SJCRH30 (cell line): ENCODE data around the gene CCDC88B. TPM values are rescaled to one million over a fixed set of nuclear protein-coding genes. Genes with fewer than 3 reads are reported as not detected.

Experiments
- DNase-seq, 2 experiments: peaks; one replicate each; pipeline ENCODE4 v3.0.0-alpha.2; 2015 to 2020
- H3K27ac ChIP-seq: fragments of 250-450 bp; sonication (Bioruptor Pico); 2 replicates; pipeline ENCODE4 v1.5.1; 2020; ENCODE audit warnings: mild to moderate bottlenecking, moderate library complexity
- H3K27me3 ChIP-seq: fragments of 250-450 bp; sonication (Bioruptor Pico); 2 replicates; pipeline ENCODE4 v1.5.1; 2020; ENCODE audit warnings: mild to moderate bottlenecking, moderate library complexity
- H3K36me3 ChIP-seq: fragments of 250-450 bp; sonication (Bioruptor Pico); 2 replicates; pipeline ENCODE4 v1.5.1; 2020; ENCODE audit warnings: mild to moderate bottlenecking, moderate library complexity
- H3K4me1 ChIP-seq: fragments of 250-450 bp; sonication (Bioruptor Pico); 2 replicates; pipeline ENCODE4 v1.5.1; 2020; ENCODE audit warnings: mild to moderate bottlenecking, moderate library complexity
- H3K4me3 ChIP-seq: fragments of 250-450 bp; sonication (Bioruptor Pico); 2 replicates; pipeline ENCODE4 v1.5.1; 2020; ENCODE audit warnings: mild to moderate bottlenecking, moderate library complexity
- H3K9me3 ChIP-seq: fragments of 250-450 bp; sonication (Bioruptor Pico); replicated peaks from 2 replicates; pipeline ENCODE4 v1.5.1; 2020; ENCODE audit warnings: mild to moderate bottlenecking, moderate library complexity
- total RNA-seq: library from RNA; depleted of rRNA; stranded (reverse); fragments of >200 nt; shearing (Covaris generic); gene quantifications from 2 replicates; pipeline ENCODE4 v1.2.3, GENCODE V29; 2014; rRNA removed

CCDC88B gene
- 0.59 and 0.96 TPM in 2 replicates for total RNA-seq

DNA sequence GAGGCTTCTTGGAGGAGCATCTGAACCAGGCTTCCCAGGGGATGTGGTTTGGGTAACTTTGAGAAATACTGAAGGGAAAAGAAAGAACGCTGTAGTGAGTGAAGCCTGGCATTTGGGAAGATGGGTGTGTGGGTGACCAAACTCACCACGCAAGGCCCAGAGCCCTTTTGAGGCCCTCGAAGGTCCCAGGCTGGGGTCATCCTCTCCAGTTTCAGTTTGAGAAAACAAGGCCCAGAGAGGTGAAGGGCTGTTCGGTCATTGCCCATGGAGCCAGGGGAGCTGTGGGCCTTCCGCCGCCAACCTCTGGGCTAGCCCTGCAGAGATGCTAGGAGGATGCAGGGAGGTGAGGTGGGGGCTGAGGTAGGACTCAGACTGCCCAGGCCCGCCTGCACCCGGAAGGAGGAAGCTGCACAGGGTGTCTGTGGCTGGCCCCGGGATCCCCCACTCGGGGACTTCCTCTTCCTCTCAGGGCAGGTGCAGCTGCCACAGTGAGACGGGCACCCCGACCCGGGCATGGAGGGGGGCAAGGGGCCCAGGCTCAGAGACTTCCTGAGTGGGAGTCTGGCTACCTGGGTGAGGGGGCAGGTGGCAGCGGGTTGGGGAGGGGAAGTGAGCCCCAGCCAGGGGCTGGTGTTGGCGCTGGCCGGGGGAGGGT, at the start of gene CCDC88B:
Gene CCDC88B (plus strand): TSS at position 451 of the 655 bp plus-strand sequence. CDS start 63 bp downstream, at position 514.
- Histone ChIP-seq H3K4me1 (0 out of 2 replicates have a peak, but pooled peaks cover 5% of the 10 kb centered on the region), H3K4me3 (no peak within 1 kb of the TSS), H3K36me3 (no peaks in the 10 kb centered on the region), H3K9me3 (no peaks in the 10 kb centered on the region), H3K27ac (no peak within 1 kb of the TSS), H3K27me3 (no peaks in the 10 kb centered on the region)
- no peak for DNase-seq

- Histone ChIP-seq H3K9me3 (no peaks in the 10 kb centered on the region), H3K4me1 (no peaks in the 10 kb centered on the region), H3K36me3 (no peaks in the 10 kb centered on the region), H3K27ac (no peak overlapping the region), H3K4me3 (no peak overlapping the region), H3K27me3 (peaks cover 4% of the 10 kb centered on the region; the same call in 1 of the 2 replicates)
- no peak for DNase-seq
These were observed 49.4 kb upstream of the CCDC88B start for GRCh38 chr11:64290352-64291261.

GRCh38 chr11:64291262-64291751, 48.7 kb upstream of the CCDC88B start, which contains the start of gene KCNK4:
TSS of gene KCNK4 (plus strand) at chr11:64291302. CDS start at chr11:64293019, 1,717 bp downstream.
- H3K27me3 ChIP-seq, result peaks cover 4% of the 10 kb centered on the region; the same call in 1 of the 2 replicates
- no peaks in the 10 kb centered on the region for H3K4me1 ChIP-seq
- no peak within 1 kb of the TSS for H3K4me3 ChIP-seq
- no peak for DNase-seq
- H3K9me3 ChIP-seq, result no peaks in the 10 kb centered on the region
- H3K36me3 ChIP-seq, result no peaks in the 10 kb centered on the region
- H3K27ac ChIP-seq, result no peak within 1 kb of the TSS

DNA sequence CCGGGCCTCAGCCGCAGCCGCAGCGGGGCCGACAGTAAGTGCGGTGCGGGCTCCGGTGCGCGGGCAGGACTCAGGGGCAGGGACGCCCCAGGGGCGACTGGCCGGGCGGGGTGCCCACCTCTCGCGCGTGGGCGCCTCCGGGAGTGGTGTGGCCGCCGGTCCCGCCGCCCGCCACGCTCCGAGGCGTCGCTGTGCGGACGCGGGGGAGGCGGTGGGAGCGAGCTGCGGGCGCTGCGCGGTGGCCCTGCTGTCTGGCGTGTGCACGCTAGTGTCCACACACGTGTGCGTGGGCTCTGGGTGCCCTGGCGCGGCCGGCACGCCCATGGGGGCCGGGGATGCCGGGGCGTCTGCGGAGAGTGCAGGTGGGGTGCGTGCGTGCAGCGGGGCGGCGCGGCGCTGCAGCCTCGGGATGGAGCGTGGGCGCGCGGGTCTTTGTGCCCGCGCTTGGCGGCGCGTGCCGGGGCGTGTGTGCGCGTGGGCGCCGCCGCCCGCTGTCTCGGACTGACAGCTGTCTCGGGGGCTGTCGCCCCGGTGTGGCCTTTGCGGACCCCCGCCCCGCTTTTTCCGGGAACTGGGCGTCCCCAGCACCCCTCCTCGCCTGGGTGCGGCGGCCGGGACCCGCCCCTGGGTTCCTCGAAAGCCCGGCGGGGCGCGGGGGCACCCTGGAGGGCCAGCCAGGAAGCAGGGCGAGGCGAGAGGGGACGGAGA, 48.1 kb upstream of the CCDC88B start:
- H3K36me3 ChIP-seq, result no peaks in the 10 kb centered on the region
- no peaks in the 10 kb centered on the region for H3K9me3 ChIP-seq
- no peaks in the 10 kb centered on the region for H3K4me1 ChIP-seq
- DNase-seq, result no peak
- H3K27ac ChIP-seq, result no peak overlapping the region
- H3K27me3 ChIP-seq, result peaks cover 4% of the 10 kb centered on the region; the same call in 1 of the 2 replicates
- no peak overlapping the region for H3K4me3 ChIP-seq

DNA sequence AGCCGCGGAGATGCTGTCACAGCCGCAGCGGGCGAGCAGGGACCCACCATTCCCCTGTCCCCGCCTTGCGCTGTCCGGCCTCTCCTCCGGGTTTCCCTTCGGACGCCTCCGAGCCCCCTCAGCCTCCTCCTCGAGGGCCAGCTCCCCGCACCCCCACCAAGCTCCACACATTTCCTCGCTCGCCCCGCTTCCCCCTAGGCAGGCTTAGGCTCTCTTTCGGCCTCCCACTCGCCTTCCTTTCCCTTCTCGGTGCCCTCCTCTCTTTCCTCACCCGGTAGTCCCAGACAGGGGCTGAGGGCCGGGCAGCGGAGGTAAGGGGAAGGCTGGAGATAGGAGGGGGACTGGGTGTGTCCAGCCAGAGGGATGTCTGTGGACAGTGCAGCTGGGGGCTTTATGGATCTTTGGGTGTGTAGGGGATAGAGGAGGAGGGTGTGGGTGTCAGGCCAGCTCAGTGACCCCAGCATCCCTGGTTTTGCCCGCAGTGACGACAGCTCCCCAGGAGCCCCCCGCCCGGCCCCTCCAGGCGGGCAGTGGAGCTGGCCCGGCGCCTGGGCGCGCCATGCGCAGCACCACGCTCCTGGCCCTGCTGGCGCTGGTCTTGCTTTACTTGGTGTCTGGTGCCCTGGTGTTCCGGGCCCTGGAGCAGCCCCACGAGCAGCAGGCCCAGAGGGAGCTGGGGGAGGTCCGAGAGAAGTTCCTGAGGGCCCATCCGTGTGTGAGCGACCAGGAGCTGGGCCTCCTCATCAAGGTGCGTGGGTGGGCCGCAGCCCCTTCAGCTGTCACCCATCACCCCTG, 47.3 kb upstream of the CCDC88B start:
- Histone ChIP-seq H3K9me3 (no peaks in the 10 kb centered on the region), H3K36me3 (no peaks in the 10 kb centered on the region), H3K4me3 (no peak overlapping the region), H3K27ac (no peak overlapping the region), H3K4me1 (no peaks in the 10 kb centered on the region), H3K27me3 (peaks cover 6% of the 10 kb centered on the region; the same call in 1 of the 2 replicates)
- DNase-seq, result no peak

DNA sequence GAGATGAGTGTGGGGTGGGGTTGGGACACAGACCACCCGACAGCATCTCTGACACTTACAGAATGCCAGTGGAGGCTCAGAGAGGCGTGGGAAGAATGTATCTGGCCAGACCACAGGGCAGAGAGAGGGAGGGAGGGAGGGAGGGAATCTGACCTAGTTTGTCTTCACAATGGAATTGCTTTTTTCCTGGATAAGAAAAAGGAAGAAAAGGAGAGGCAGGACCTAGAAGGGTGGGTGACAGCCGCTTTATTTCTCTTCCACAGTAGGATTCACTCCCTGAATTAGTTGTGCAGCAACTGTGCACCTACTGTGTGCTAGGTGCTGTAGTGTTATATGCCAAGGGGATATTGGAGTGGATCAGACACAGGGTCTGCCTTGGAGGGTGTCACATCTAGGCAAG, 45.2 kb upstream of the CCDC88B start:
- H3K9me3 ChIP-seq, result no peaks in the 10 kb centered on the region
- DNase-seq, result no peak
- no peaks in the 10 kb centered on the region for H3K36me3 ChIP-seq
- H3K27ac ChIP-seq, result no peak overlapping the region
- no peaks in the 10 kb centered on the region for H3K4me1 ChIP-seq
- peaks cover 9% of the 10 kb centered on the region for H3K27me3 ChIP-seq
- H3K4me3 ChIP-seq, result no peak overlapping the region

GRCh38 chr11:64295760-64296159, 44.2 kb upstream of the CCDC88B start:
- no peaks in the 10 kb centered on the region for H3K36me3 ChIP-seq
- no peak overlapping the region for H3K4me3 ChIP-seq
- H3K27ac ChIP-seq, result no peak overlapping the region
- peaks cover 17% of the 10 kb centered on the region for H3K27me3 ChIP-seq
- no peaks in the 10 kb centered on the region for H3K9me3 ChIP-seq
- DNase-seq, result no peak
- H3K4me1 ChIP-seq, result no peaks in the 10 kb centered on the region

DNA sequence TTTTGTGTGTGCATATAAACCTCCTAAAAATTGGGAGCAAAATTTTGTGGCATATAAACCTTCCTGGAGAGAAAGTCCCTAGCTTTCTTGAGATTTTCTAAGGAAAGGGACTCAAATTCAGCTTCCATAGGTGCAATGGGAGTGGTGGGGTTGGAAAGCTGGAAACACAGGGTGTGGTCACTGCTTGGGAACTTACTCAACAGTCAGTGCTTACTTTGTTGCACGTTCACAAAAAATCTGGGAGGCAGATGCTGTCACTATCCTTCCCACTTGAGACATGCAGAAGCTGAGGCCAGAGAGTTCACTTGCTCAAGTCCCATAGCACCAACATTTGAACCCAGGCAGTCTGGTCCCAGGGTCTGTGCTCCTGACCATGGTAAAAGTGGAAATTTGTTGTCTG, 43.8 kb upstream of the CCDC88B start:
- no peak overlapping the region for H3K27ac ChIP-seq
- no peaks in the 10 kb centered on the region for H3K4me1 ChIP-seq
- no peaks in the 10 kb centered on the region for H3K9me3 ChIP-seq
- DNase-seq, result no peak
- peaks cover 17% of the 10 kb centered on the region for H3K27me3 ChIP-seq
- no peaks in the 10 kb centered on the region for H3K36me3 ChIP-seq
- no peak overlapping the region for H3K4me3 ChIP-seq

GRCh38 chr11:64296830-64297698, 42.9 kb upstream of the CCDC88B start:
- H3K36me3 ChIP-seq, result no peaks in the 10 kb centered on the region
- H3K27ac ChIP-seq, result no peak overlapping the region
- H3K27me3 ChIP-seq, result peaks cover 17% of the 10 kb centered on the region

DNA sequence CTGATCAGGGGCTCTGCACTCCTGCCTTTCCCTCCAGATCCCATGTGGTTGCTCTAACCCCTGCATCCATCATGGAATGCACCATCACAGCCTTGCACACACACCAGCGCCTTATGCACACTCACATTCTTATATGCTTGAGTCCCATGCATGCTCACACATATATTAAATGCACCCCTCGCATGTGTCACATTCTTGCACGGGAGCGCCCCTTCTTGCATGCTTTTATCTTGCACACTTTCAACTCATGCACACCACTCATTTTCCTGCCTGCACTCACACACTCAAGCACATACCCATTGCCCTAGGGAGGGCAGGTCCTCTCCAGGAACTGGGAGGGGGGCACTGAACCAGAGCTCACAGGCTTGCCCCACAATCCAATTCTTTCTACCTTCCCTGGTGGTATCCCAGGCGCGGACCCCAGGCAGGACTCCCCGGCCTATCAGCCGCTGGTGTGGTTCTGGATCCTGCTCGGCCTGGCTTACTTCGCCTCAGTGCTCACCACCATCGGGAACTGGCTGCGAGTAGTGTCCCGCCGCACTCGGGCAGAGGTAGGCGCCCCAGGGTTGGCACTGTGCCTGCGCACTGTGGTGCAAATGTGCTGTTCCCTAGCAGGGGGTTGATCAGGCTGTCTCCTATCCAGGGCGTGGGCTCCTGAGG, 42.2 kb upstream of the CCDC88B start:
- H3K4me1 ChIP-seq, result no peaks in the 10 kb centered on the region
- H3K4me3 ChIP-seq, result no peak overlapping the region
- no peak for DNase-seq
- H3K36me3 ChIP-seq, result no peaks in the 10 kb centered on the region
- peaks cover 13% of the 10 kb centered on the region for H3K27me3 ChIP-seq
- no peaks in the 10 kb centered on the region for H3K9me3 ChIP-seq
- H3K27ac ChIP-seq, result no peak overlapping the region

More at GRCh38 chr11:64296830-64297698, 42.9 kb upstream of the CCDC88B start:
- no peak overlapping the region for H3K4me3 ChIP-seq
- H3K9me3 ChIP-seq, result no peaks in the 10 kb centered on the region
- H3K4me1 ChIP-seq, result no peaks in the 10 kb centered on the region
- DNase-seq, result no peak

GRCh38 chr11:64298966-64299846, 40.8 kb upstream of the CCDC88B start:
- Histone ChIP-seq H3K27ac (no peak overlapping the region), H3K36me3 (no peaks in the 10 kb centered on the region), H3K4me3 (no peak overlapping the region; the same call in 1 of the 2 replicates), H3K9me3 (no peaks in the 10 kb centered on the region), H3K27me3 (peaks cover 13% of the 10 kb centered on the region), H3K4me1 (0 out of 2 replicates have a peak, but pooled peaks cover 3% of the 10 kb centered on the region)
- no peak for DNase-seq
